ENCODE measurements around the gene MYO1B. TPM values are rescaled to one million over a fixed set of nuclear protein-coding genes. Genes with fewer than 3 reads are reported as not detected.

Gene MYO1B
- total RNA-seq, 1 experiment from 2014 or later, result 80.3 TPM

DNA sequence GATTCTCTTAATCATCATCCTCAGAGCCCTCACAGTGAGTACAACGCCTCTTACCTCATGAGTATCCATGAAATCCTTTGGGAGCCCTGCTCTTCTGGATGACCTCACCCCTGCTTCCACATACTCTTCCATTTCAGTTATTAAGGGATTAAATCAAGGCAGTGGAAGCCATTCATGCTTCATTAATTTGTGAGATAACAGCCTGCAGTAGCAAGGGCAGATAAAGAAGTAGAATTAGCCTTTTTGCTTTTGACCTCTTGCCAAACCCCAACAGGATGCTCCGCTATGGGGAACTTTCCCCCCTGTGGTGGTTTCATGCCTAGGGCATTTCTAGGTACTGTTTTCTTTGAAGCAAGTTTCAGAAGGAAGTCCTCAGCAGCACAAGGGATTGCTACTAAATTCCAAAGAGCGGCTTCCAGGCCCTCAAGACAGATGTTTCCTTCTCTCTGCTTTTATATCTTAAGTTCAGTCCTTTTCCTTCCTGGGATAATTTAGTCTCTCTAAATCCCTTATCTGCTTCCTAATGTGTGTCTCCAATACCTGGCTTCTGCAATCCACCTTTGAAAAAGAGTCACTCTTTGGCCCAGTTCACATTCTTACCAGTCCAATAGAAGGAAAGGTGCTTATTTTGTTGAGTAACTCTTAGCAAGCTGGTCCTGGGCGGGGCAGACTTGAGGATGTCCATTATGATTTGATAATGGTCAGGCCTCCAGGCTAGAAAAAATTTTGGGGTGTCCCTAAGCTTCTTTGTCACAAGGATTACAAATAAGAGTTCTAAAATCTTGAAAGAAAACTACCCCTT lies 76.9 kb downstream of the MYO1B start:
- ChIA-PET POLR2A (no interaction called here), CTCF (interaction anchor here (0.7 kb wide), 1 partner anchor 18 kb away, joined by 3 read pairs; no protein-coding TSS in a partner anchor)
- peaks cover 38% of the 10 kb centered on the region for H3K4me1 Mint-ChIP-seq (ENCODE audit: low read depth, unreplicated experiment)
- H3K27me3 Mint-ChIP-seq (ENCODE audit: insufficient read depth, unreplicated experiment), result no peaks in the 10 kb centered on the region
- BruUV-seq (replicated peaks), result no TSS peak
- DNase-seq, result no peak
- no peak overlapping the region for H3K4me3 Mint-ChIP-seq (ENCODE audit: unreplicated experiment)
- peak overlapping the region; percentile 88 for H3K27ac Mint-ChIP-seq (ENCODE audit: unreplicated experiment)
- H3K4me1 ChIP-seq, result peaks cover 45% of the 10 kb centered on the region
- H3K9me3 ChIP-seq, result 0 out of 2 replicates have a peak, but pooled peaks cover 6% of the 10 kb centered on the region
- intact Hi-C loops (cut with micrococcal nuclease; ENCODE audit: unreplicated experiment), result no loop called here
- H3K27me3 ChIP-seq (replicated peaks; ENCODE audit: control insufficient read depth, insufficient read depth, low read length), result no peaks in the 10 kb centered on the region
- no peak overlapping the region for H3K4me3 ChIP-seq (ENCODE audit: low read depth, low read length)
- no peaks in the 10 kb centered on the region for H3K36me3 ChIP-seq (ENCODE audit: control insufficient read depth, insufficient read depth, low read length)
- TF ChIP-seq, protein P1, sequence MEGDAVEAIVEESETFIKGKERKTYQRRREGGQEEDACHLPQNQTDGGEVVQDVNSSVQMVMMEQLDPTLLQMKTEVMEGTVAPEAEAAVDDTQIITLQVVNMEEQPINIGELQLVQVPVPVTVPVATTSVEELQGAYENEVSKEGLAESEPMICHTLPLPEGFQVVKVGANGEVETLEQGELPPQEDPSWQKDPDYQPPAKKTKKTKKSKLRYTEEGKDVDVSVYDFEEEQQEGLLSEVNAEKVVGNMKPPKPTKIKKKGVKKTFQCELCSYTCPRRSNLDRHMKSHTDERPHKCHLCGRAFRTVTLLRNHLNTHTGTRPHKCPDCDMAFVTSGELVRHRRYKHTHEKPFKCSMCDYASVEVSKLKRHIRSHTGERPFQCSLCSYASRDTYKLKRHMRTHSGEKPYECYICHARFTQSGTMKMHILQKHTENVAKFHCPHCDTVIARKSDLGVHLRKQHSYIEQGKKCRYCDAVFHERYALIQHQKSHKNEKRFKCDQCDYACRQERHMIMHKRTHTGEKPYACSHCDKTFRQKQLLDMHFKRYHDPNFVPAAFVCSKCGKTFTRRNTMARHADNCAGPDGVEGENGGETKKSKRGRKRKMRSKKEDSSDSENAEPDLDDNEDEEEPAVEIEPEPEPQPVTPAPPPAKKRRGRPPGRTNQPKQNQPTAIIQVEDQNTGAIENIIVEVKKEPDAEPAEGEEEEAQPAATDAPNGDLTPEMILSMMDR (IDR thresholded peaks at IDR 0.05; ENCODE audit: insufficient read depth in 1 of 2, low read depth in 1 of 2, low read length in 1 of 2, severe bottlenecking in 1 of 2, unreplicated experiment in 1 of 2), result no peak
- H3K36me3 Mint-ChIP-seq (ENCODE audit: insufficient read depth, unreplicated experiment), result peaks cover 8% of the 10 kb centered on the region
- peaks cover 15% of the 10 kb centered on the region for H3K9me3 Mint-ChIP-seq (ENCODE audit: unreplicated experiment)

DNA sequence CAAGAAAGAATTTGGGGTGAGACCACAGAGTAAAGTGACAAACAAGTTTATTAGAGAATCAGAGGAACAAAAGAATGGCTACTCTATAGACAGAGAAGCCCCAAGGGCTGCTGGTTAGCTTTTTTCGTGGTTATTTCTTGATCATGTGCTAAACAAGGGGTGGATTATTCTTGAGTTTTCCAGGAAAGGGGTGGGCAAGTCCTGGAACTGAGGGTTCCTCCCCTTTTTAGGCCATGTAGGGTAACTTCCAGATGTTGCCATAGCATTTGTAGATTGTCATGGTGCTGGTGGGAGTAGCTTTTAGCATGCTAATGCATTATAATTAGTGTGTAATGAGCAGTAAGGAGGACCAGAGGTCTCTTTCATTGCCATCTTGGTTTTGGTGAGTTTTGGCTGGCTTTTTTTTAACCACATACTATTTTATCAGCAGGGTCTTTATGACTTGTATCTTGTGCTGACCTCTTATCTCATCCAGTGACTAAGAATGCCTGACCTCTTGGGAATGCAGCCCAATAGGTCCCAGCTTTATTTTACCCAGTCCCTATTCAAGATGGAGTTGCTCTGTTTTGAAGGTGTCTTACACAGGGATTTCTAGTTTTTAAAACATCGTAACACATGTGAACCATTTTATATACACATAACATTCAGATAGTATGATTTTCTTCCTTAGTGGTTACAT lies 77.8 kb downstream of the MYO1B start:
- 0 out of 2 replicates have a peak, but pooled peaks cover 6% of the 10 kb centered on the region for H3K9me3 ChIP-seq
- Mint-ChIP-seq H3K4me1 (ENCODE audit: low read depth, unreplicated experiment) (peaks cover 36% of the 10 kb centered on the region), H3K27ac (ENCODE audit: unreplicated experiment) (peak overlapping the region; percentile 88), H3K27me3 (ENCODE audit: insufficient read depth, unreplicated experiment) (no peaks in the 10 kb centered on the region), H3K36me3 (ENCODE audit: insufficient read depth, unreplicated experiment) (peaks cover 15% of the 10 kb centered on the region), H3K9me3 (ENCODE audit: unreplicated experiment) (peaks cover 15% of the 10 kb centered on the region), H3K4me3 (ENCODE audit: unreplicated experiment) (no peak overlapping the region)
- H3K4me3 ChIP-seq (ENCODE audit: low read depth, low read length), result no peak overlapping the region
- peaks cover 39% of the 10 kb centered on the region for H3K4me1 ChIP-seq
- TF ChIP-seq, protein P1 (IDR thresholded peaks at IDR 0.05; ENCODE audit: insufficient read depth in 1 of 2, low read depth in 1 of 2, low read length in 1 of 2, severe bottlenecking in 1 of 2, unreplicated experiment in 1 of 2), result no peak
- no peak for DNase-seq
- no TSS peak for BruUV-seq (replicated peaks)
- H3K27me3 ChIP-seq (replicated peaks; ENCODE audit: control insufficient read depth, insufficient read depth, low read length), result no peaks in the 10 kb centered on the region
- POLR2A ChIA-PET, result no interaction called here
- H3K36me3 ChIP-seq (ENCODE audit: control insufficient read depth, insufficient read depth, low read length), result no peaks in the 10 kb centered on the region
- intact Hi-C loops (cut with micrococcal nuclease; ENCODE audit: unreplicated experiment), result no loop called here
- CTCF ChIA-PET, result interaction anchor here (0.7 kb wide), 1 partner anchor 19 kb away, joined by 3 read pairs; no protein-coding TSS in a partner anchor

DNA sequence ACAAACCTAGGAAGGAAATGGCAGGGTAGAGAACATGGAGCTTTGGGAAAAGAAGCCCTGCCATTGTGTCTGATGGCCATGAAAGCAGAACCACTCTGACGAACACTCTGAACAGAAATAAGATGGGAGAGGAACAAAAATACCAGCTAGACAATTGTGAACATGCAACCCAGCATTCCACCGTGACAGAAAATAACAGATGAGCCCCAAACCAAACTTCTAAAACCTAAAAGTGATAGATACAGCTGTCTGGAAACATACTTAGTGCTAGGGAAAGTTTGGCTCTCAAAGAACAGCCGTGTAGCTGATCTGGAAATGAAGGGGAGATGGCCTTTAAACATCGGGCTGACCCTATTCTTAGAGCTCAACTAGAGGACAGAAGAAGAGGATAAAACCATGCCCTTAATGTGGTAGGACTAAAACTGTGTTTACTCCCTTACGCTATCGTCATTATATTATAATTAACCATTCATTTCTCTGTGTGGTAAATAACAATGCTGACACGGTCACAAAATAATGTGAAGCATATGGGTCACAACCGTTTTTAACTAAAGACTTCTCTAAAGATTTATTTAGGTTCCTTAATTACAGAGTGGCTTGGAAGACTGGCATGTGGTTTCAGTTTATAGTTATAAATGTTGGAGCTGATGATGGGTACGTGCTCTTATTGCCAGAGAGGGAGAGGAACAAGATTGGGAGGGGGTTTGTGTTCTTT lies 80.6 kb downstream of the MYO1B start:
- ChIA-PET POLR2A (no interaction called here), CTCF (no interaction called here)
- Histone ChIP-seq H3K4me3 (ENCODE audit: low read depth, low read length) (no peak overlapping the region), H3K36me3 (ENCODE audit: control insufficient read depth, insufficient read depth, low read length) (no peaks in the 10 kb centered on the region; the same call in 1 of the 2 replicates), H3K4me1 (peaks cover 28% of the 10 kb centered on the region), H3K9me3 (0 out of 2 replicates have a peak, but pooled peaks cover 6% of the 10 kb centered on the region), H3K27me3 (replicated peaks; ENCODE audit: control insufficient read depth, insufficient read depth, low read length) (no peaks in the 10 kb centered on the region)
- Mint-ChIP-seq H3K36me3 (ENCODE audit: insufficient read depth, unreplicated experiment) (peaks cover 27% of the 10 kb centered on the region), H3K27me3 (ENCODE audit: insufficient read depth, unreplicated experiment) (no peaks in the 10 kb centered on the region), H3K4me1 (ENCODE audit: low read depth, unreplicated experiment) (peaks cover 34% of the 10 kb centered on the region), H3K4me3 (ENCODE audit: unreplicated experiment) (no peak overlapping the region), H3K9me3 (ENCODE audit: unreplicated experiment) (peaks cover 15% of the 10 kb centered on the region), H3K27ac (ENCODE audit: unreplicated experiment) (no peak overlapping the region)
- no TSS peak for BruUV-seq (replicated peaks)
- DNase-seq, result no peak
- TF ChIP-seq, protein P1 (IDR thresholded peaks at IDR 0.05; ENCODE audit: insufficient read depth in 1 of 2, low read depth in 1 of 2, low read length in 1 of 2, severe bottlenecking in 1 of 2, unreplicated experiment in 1 of 2), result no peak
- intact Hi-C loops (cut with micrococcal nuclease; ENCODE audit: unreplicated experiment), result no loop called here
